SK-N-SH treated with all-trans-retinoic acid at 6 μM for 48 hours (cell line): ENCODE measurements around the gene AUTS2.

ENCODE experiments used
- ATAC-seq: fragments of 200-7000 bp; cut with Tn5 transposase; 3 replicates; pipeline ENCODE4 v1.9.1; 2020; ENCODE audit warnings: mild to moderate bottlenecking, moderate library complexity
- ARNTL ChIP-seq: fragments of 450-650 bp; formaldehyde crosslinking; IDR thresholded peaks from 2 replicates; pipeline ENCODE4 v1.5.0; 2020; ENCODE audit warnings: low read depth, mild to moderate bottlenecking, moderate library complexity, borderline replicate concordance
- BACH2 ChIP-seq: fragments of 250-450 bp; sonication (Bioruptor Pico); IDR thresholded peaks from 2 replicates; pipeline ENCODE4 v1.9.0; 2021; ENCODE audit warnings: mild to moderate bottlenecking, borderline replicate concordance
- CSDC2 ChIP-seq: fragments of 250-450 bp; sonication (Bioruptor Pico); IDR thresholded peaks from 2 replicates; pipeline ENCODE4 v1.5.0; 2020; ENCODE audit warnings: mild to moderate bottlenecking, moderate library complexity
- ESRRG ChIP-seq: fragments of 250-450 bp; sonication (Bioruptor Pico); IDR thresholded peaks from 2 replicates; pipeline ENCODE4 v1.6.1; 2021; ENCODE audit warnings: mild to moderate bottlenecking
- GLIS3 ChIP-seq: fragments of 250-450 bp; sonication (Bioruptor Pico); IDR thresholded peaks from 2 replicates; pipeline ENCODE4 v1.5.0; 2020; ENCODE audit warnings: mild to moderate bottlenecking, moderate library complexity
- ISL1 ChIP-seq: fragments of 250-450 bp; sonication (Bioruptor Pico); IDR thresholded peaks from 2 replicates; pipeline ENCODE4 v2.1.2; 2022; ENCODE audit warnings: mild to moderate bottlenecking, moderate library complexity
- OSR1 ChIP-seq: fragments of 250-450 bp; sonication (Bioruptor Pico); IDR thresholded peaks from 2 replicates; pipeline ENCODE4 v1.8.0; 2022; ENCODE audit warnings: moderate library complexity, mild to moderate bottlenecking, inconsistent platforms
- PPARA ChIP-seq: fragments of 250-450 bp; sonication (Bioruptor Pico); IDR thresholded peaks from 2 replicates; pipeline ENCODE4 v1.5.0; 2020; ENCODE audit warnings: mild to moderate bottlenecking, borderline replicate concordance
- RARB ChIP-seq: fragments of 250-450 bp; sonication (Bioruptor Pico); IDR thresholded peaks from 2 replicates; pipeline ENCODE4 v1.8.0; 2021; ENCODE audit warnings: mild to moderate bottlenecking, moderate library complexity
- SNAI2 ChIP-seq: fragments of 250-450 bp; sonication (Bioruptor Pico); IDR thresholded peaks from 2 replicates; pipeline ENCODE4 v1.5.0; 2020; ENCODE audit warnings: mild to moderate bottlenecking, moderate library complexity
- TCF4 ChIP-seq: fragments of 250-450 bp; sonication (Bioruptor Pico); IDR thresholded peaks from 2 replicates; pipeline ENCODE4 v1.8.0; 2021; ENCODE audit warnings: mild to moderate bottlenecking, moderate library complexity, borderline replicate concordance
- TOX ChIP-seq: fragments of 250-450 bp; sonication (Bioruptor Pico); IDR thresholded peaks from 2 replicates; pipeline ENCODE4 v1.8.0; 2021; ENCODE audit warnings: mild to moderate bottlenecking, moderate library complexity, borderline replicate concordance
- ZC3H10 ChIP-seq: fragments of 250-450 bp; sonication (Bioruptor Pico); IDR thresholded peaks from 2 replicates; pipeline ENCODE4 v1.5.1; 2021; ENCODE audit warnings: mild to moderate bottlenecking, moderate library complexity
- ZFP3 ChIP-seq: fragments of 250-450 bp; sonication (Bioruptor Pico); IDR thresholded peaks from 2 replicates; pipeline ENCODE4 v1.5.0; 2020; ENCODE audit warnings: mild to moderate bottlenecking, moderate library complexity
- ZFP30 ChIP-seq: fragments of 450-650 bp; formaldehyde crosslinking; IDR thresholded peaks from 2 replicates; pipeline ENCODE4 v1.5.0; 2022; ENCODE audit warnings: mild to moderate bottlenecking, moderate library complexity
- ZNF565 ChIP-seq: fragments of 450-650 bp; formaldehyde crosslinking; conservative IDR thresholded peaks from 2 replicates; pipeline ENCODE4 v1.5.0; 2020; ENCODE audit warnings: low read depth, mild to moderate bottlenecking, moderate library complexity
- ZNF70 ChIP-seq: fragments of 450-650 bp; formaldehyde crosslinking; IDR thresholded peaks from 2 replicates; pipeline ENCODE4 v1.5.0; 2020; ENCODE audit warnings: mild to moderate bottlenecking, moderate library complexity
- ZNF8 ChIP-seq: fragments of 450-650 bp; formaldehyde crosslinking; IDR thresholded peaks from 2 replicates; pipeline ENCODE4 v1.5.0; 2020; ENCODE audit warnings: mild to moderate bottlenecking, moderate library complexity
- TF ChIP-seq, protein P1 (sequence below): fragments of 250-450 bp; sonication (Bioruptor Pico); IDR thresholded peaks from 2 replicates; pipeline ENCODE4 v1.8.0; 2020; ENCODE audit warnings: mild to moderate bottlenecking, moderate library complexity, borderline replicate concordance
- TF ChIP-seq, protein P2 (sequence below): fragments of 250-450 bp; sonication (Bioruptor Pico); IDR thresholded peaks from 2 replicates; pipeline ENCODE4 v1.5.0; 2020; ENCODE audit warnings: mild to moderate bottlenecking, moderate library complexity
- TF ChIP-seq, protein P3 (sequence below): fragments of 250-450 bp; sonication (Bioruptor Pico); IDR thresholded peaks from 2 replicates; pipeline ENCODE4 v1.5.1; 2021; ENCODE audit warnings: mild to moderate bottlenecking, moderate library complexity
- TF ChIP-seq, protein P4 (sequence below): fragments of 250-450 bp; sonication (Bioruptor Pico); IDR thresholded peaks from 2 replicates; pipeline ENCODE4 v1.8.0; 2021; ENCODE audit warnings: low read depth, mild to moderate bottlenecking, moderate library complexity, borderline replicate concordance
- TF ChIP-seq, protein P5 (sequence below): fragments of 250-450 bp; sonication (Bioruptor Pico); IDR thresholded peaks from 2 replicates; pipeline ENCODE4 v1.5.1; 2020; ENCODE audit warnings: low read depth, mild to moderate bottlenecking, moderate library complexity

The AUTS2 gene

DNA sequence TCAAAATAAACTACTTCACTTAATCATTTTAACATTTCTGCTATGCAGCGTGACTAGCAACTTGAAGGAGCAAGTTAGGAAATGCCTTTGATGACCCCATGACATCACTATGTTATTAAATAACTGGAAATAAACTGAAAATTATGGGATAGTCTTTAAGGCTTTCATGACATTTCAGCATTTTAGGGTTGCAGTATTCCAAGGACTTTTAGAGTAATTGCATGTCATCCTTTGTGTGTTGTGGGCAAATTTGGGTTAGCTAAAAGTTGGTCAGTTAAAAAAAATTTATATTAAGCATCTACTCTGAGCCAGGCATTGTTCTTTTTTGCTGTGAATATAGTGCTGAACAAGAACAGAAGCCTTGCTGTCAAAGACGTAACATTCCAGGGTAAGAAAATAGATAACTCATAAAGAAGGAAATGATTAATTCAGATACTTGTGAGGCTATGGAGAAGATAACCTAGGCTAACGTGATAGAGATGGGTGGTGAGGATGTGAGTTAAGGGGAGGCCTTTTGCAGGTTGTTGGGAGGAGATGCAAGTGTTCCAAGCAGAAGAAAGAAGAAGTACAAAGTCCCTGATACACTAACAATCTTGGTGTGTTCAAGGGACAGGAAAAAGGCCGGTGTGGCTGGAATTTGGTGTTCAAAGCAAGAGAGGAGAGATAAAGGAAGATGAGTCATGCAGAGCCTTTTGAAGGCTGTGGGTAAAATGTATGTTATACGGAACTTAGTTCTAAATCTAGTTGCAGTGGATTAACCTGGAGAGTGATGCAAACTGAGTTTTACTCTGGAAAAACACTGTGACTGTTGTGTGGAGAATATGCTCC is 610.2 kb downstream of the AUTS2 start:
- ATAC-seq = peak; percentile 57
- TF ChIP-seq BACH2 (CRISPR knock-in tag) (no peak), ISL1 (CRISPR knock-in tag) (peak; percentile 79), ZFP30 (0 out of 2 replicates have a peak, but pooled peaks have one; percentile 1)

DNA sequence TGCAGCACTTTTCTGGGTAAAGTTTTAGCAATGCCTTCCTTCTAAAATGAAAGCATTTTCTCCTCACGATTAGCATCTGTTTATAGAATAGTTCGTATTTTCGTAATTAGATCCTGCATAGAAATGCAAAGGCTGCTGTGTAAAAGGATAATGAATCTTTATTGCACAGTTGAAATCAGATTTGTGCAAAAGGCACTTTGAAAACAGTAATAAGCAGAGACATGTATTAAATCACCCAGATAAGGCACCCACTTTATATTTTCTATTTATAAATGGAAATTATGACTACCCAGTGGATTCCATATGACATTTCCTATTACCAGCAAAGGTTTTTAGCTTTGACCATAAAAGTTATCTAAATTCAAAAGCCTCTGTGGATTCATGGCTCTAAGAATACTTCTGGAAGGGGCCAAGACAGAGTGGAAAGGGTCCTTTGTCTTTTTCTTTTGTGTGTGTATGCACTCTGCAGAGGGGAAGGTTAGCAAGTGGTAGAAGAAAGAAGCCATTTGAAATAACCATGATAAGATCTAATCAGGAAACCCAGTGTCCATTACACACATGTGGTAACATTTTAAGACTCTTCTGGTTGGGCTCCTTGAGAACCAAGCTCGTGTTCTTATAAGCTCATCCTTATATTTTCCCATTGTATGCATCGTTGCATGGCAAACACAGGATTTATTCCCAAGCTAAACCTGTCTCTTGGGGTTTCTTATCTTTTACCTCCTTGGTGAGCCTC is 612.1 kb downstream of the AUTS2 start:
- peak; percentile 67 for ATAC-seq
- TF ChIP-seq PPARA (CRISPR knock-in tag) (no peak), TOX (CRISPR knock-in tag) (peak; percentile 60; the same call in 1 of the 2 replicates), ZC3H10 (CRISPR knock-in tag) (peak; percentile 95), CSDC2 (CRISPR knock-in tag) (no peak; the same call in 1 of the 2 replicates), ZNF70 (CRISPR knock-in tag) (no peak), OSR1 (CRISPR knock-in tag) (no peak), TCF4 (peak; percentile 94), ESRRG (CRISPR knock-in tag) (peak; percentile 95), ZNF565 (CRISPR knock-in tag) (0 out of 2 replicates have a peak, but pooled peaks have one; percentile 33), ZFP3 (CRISPR knock-in tag) (peak; percentile 74; the same call in 1 of the 2 replicates), ISL1 (CRISPR knock-in tag) (peak; percentile 99), RARB (CRISPR knock-in tag) (peak; percentile 69; the same call in 1 of the 2 replicates), ZNF8 (CRISPR knock-in tag) (no peak), ARNTL (CRISPR knock-in tag) (peak; percentile 12; the same call in 1 of the 2 replicates), ZFP30 (0 out of 2 replicates have a peak, but pooled peaks have one; percentile 21), BACH2 (CRISPR knock-in tag) (0 out of 2 replicates have a peak, but pooled peaks have one; percentile 29), GLIS3 (CRISPR knock-in tag) (peak; percentile 95; the same call in 1 of the 2 replicates), SNAI2 (CRISPR knock-in tag) (no peak)
- TF ChIP-seq, protein P1, sequence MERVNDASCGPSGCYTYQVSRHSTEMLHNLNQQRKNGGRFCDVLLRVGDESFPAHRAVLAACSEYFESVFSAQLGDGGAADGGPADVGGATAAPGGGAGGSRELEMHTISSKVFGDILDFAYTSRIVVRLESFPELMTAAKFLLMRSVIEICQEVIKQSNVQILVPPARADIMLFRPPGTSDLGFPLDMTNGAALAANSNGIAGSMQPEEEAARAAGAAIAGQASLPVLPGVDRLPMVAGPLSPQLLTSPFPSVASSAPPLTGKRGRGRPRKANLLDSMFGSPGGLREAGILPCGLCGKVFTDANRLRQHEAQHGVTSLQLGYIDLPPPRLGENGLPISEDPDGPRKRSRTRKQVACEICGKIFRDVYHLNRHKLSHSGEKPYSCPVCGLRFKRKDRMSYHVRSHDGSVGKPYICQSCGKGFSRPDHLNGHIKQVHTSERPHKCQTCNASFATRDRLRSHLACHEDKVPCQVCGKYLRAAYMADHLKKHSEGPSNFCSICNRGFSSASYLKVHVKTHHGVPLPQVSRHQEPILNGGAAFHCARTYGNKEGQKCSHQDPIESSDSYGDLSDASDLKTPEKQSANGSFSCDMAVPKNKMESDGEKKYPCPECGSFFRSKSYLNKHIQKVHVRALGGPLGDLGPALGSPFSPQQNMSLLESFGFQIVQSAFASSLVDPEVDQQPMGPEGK (CRISPR knock-in tag) = peak; percentile 83
- TF ChIP-seq, protein P2, sequence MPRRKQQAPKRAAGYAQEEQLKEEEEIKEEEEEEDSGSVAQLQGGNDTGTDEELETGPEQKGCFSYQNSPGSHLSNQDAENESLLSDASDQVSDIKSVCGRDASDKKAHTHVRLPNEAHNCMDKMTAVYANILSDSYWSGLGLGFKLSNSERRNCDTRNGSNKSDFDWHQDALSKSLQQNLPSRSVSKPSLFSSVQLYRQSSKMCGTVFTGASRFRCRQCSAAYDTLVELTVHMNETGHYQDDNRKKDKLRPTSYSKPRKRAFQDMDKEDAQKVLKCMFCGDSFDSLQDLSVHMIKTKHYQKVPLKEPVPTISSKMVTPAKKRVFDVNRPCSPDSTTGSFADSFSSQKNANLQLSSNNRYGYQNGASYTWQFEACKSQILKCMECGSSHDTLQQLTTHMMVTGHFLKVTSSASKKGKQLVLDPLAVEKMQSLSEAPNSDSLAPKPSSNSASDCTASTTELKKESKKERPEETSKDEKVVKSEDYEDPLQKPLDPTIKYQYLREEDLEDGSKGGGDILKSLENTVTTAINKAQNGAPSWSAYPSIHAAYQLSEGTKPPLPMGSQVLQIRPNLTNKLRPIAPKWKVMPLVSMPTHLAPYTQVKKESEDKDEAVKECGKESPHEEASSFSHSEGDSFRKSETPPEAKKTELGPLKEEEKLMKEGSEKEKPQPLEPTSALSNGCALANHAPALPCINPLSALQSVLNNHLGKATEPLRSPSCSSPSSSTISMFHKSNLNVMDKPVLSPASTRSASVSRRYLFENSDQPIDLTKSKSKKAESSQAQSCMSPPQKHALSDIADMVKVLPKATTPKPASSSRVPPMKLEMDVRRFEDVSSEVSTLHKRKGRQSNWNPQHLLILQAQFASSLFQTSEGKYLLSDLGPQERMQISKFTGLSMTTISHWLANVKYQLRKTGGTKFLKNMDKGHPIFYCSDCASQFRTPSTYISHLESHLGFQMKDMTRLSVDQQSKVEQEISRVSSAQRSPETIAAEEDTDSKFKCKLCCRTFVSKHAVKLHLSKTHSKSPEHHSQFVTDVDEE (CRISPR knock-in tag) = peak; percentile 96
- TF ChIP-seq, protein P3, sequence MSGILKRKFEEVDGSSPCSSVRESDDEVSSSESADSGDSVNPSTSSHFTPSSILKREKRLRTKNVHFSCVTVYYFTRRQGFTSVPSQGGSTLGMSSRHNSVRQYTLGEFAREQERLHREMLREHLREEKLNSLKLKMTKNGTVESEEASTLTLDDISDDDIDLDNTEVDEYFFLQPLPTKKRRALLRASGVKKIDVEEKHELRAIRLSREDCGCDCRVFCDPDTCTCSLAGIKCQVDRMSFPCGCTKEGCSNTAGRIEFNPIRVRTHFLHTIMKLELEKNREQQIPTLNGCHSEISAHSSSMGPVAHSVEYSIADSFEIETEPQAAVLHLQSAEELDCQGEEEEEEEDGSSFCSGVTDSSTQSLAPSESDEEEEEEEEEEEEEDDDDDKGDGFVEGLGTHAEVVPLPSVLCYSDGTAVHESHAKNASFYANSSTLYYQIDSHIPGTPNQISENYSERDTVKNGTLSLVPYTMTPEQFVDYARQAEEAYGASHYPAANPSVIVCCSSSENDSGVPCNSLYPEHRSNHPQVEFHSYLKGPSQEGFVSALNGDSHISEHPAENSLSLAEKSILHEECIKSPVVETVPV = peak; percentile 93
- TF ChIP-seq, protein P4, sequence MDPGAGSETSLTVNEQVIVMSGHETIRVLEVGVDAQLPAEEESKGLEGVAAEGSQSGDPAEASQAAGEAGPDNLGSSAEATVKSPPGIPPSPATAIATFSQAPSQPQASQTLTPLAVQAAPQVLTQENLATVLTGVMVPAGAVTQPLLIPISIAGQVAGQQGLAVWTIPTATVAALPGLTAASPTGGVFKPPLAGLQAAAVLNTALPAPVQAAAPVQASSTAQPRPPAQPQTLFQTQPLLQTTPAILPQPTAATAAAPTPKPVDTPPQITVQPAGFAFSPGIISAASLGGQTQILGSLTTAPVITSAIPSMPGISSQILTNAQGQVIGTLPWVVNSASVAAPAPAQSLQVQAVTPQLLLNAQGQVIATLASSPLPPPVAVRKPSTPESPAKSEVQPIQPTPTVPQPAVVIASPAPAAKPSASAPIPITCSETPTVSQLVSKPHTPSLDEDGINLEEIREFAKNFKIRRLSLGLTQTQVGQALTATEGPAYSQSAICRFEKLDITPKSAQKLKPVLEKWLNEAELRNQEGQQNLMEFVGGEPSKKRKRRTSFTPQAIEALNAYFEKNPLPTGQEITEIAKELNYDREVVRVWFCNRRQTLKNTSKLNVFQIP = no peak
- TF ChIP-seq, protein P5, sequence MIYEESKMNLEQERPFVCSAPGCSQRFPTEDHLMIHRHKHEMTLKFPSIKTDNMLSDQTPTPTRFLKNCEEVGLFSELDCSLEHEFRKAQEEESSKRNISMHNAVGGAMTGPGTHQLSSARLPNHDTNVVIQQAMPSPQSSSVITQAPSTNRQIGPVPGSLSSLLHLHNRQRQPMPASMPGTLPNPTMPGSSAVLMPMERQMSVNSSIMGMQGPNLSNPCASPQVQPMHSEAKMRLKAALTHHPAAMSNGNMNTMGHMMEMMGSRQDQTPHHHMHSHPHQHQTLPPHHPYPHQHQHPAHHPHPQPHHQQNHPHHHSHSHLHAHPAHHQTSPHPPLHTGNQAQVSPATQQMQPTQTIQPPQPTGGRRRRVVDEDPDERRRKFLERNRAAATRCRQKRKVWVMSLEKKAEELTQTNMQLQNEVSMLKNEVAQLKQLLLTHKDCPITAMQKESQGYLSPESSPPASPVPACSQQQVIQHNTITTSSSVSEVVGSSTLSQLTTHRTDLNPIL (CRISPR knock-in tag) = peak; percentile 93
